Mammary epithelial cell (primary cell): ENCODE results near the gene ACAP3.

Source experiments
- CTCF ChIP-seq, 2 donors: IDR thresholded peaks in 1 of 2; conservative IDR thresholded peaks in 1 of 2; 2 replicates each; pipeline ENCODE4 v1.5.1; 2011 to 2012; ENCODE audit warnings: inconsistent platforms in 2 of 2, low read length in 2 of 2, mild to moderate bottlenecking in 2 of 2, control low read depth in 1 of 2, low read depth in 1 of 2; ENCODE audit not compliant: insufficient read depth in 1 of 2; ENCODE audit errors: extremely low read depth in 1 of 2
- EZH2 ChIP-seq: IDR thresholded peaks from 2 replicates; pipeline ENCODE4 v1.6.1; 2012; ENCODE audit warnings: low read length, inconsistent platforms, borderline replicate concordance

DNA sequence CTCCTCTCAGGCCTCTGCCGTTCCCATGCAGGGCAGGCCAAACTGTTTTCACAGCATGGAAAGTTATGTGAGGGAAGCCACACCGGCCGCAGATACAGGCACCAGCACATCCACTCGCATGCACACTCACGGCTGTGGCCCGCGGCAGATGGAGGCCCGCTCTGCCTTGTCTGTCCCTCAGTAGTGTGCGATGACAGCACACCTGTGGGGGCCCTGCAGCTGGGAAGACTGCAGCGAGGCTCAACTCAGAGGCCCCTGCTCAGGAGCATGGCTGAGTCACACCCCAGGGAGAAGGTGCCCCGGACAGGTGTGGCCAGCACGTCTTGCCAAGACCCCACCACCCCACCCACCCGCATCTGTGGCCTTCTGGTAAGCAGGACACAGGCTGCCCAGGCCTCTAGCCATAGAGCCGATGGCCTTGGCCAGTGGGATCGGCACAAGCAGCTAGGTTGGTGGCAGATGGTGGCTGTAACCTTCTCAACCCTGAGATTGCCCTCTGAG is 32.7 kb downstream of the ACAP3 start:
- TF ChIP-seq CTCF (conservative IDR thresholded peaks at IDR 0.05 in 1 of 2, IDR thresholded peaks at IDR 0.05 in 1 of 2; ENCODE audit: extremely low read depth in 1 of 2, insufficient read depth in 1 of 2, low read depth in 1 of 2, low read length in 2 of 2) (no peak), EZH2 (no peak)
